Endothelial cell of umbilical vein (primary cell): ENCODE measurements around the gene EFCAB10. TPM values are rescaled to one million over a fixed set of nuclear protein-coding genes. Genes with fewer than 3 reads are reported as not detected.

ENCODE experiments used
- BruUV-seq: library from RNA; stranded (reverse); fragments of 400-500 nt; replicated peaks from 2 replicates; lab custom pipeline; 2021; lab: Mats Ljungman, UMichigan
- CTCF ChIA-PET: fragments of 300-600, 350-600 bp; sonication (Branson Sonifier 250); formaldehyde crosslinking; loops from one replicate; lab custom pipeline; 2021; ENCODE audit warnings: antibody characterized with exemption, inconsistent platforms; lab: Charles Lee
- POLR2A ChIA-PET: fragments of 300-600, 350-600 bp; sonication (Branson Sonifier 250); formaldehyde crosslinking; loops from one replicate; lab custom pipeline; 2021; ENCODE audit warnings: antibody characterized with exemption, inconsistent platforms; lab: Charles Lee
- DNase-seq: peaks from one replicate; pipeline ENCODE4 v3.0.0-alpha.2; 2011; ENCODE audit warnings: low read depth, low spot score
- FAIRE-seq: peaks from 2 replicates; lab custom pipeline; 2011; peaks lifted over from hg19 to GRCh38; lab: Jason Lieb, UNC
- H2AFZ ChIP-seq: 2 replicates; pipeline ENCODE4 v1.6.0; 2012; ENCODE audit warnings: low read depth, low read length, control low read depth, inconsistent platforms
- H3K27ac ChIP-seq: 2 replicates; pipeline ENCODE4 v1.5.1; 2011; ENCODE audit warnings: low read depth, mild to moderate bottlenecking, control low read depth, low read length, moderate library complexity; ENCODE audit not compliant: insufficient read depth
- H3K27me3 ChIP-seq, 2 experiments: 2 replicates each; pipeline versions ENCODE4 v1.6.0 to v1.6.1; 2011; ENCODE audit warnings: low read length in 2 of 2, mixed read lengths in 1 of 2; ENCODE audit not compliant: control insufficient read depth in 2 of 2, insufficient read depth in 2 of 2
- H3K36me3 ChIP-seq, 2 experiments: 2 replicates in 1 of 2; 3 replicates in 1 of 2; pipeline ENCODE4 v1.5.1; 2011; ENCODE audit warnings: low read length in 2 of 2, mild to moderate bottlenecking in 1 of 2, moderate library complexity in 1 of 2; ENCODE audit not compliant: control insufficient read depth in 2 of 2, insufficient read depth in 2 of 2; ENCODE audit errors: extremely low read depth in 1 of 2
- H3K4me1 ChIP-seq: 3 replicates; pipeline ENCODE4 v1.5.1; 2011; ENCODE audit warnings: mild to moderate bottlenecking, low read length; ENCODE audit not compliant: control insufficient read depth, insufficient read depth; ENCODE audit errors: extremely low read depth
- H3K4me2 ChIP-seq: 2 replicates; pipeline ENCODE4 v1.6.1; 2011; ENCODE audit warnings: low read length, control low read depth, mixed read lengths; ENCODE audit not compliant: insufficient read depth
- H3K4me3 ChIP-seq, 3 experiments: fragments of 200-600 bp in 1 of 3; sonication (generic), shearing (Covaris generic) in 1 of 3; replicated peaks in 1 of 3; 2 replicates each; pipeline ENCODE4 v1.5.1; 2011 to 2016; ENCODE audit warnings: control low read depth in 3 of 3, low read length in 3 of 3, mild to moderate bottlenecking in 2 of 3, inconsistent platforms in 1 of 3, low read depth in 1 of 3, moderate library complexity in 1 of 3; ENCODE audit not compliant: insufficient read depth in 1 of 3
- H3K79me2 ChIP-seq: 2 replicates; pipeline ENCODE4 v1.6.0; 2012; ENCODE audit warnings: low read length, inconsistent platforms; ENCODE audit not compliant: control insufficient read depth, insufficient read depth
- H3K9ac ChIP-seq: replicated peaks from 2 replicates; pipeline ENCODE3; 2011; ENCODE audit warnings: low read length, control low read depth; ENCODE audit not compliant: insufficient read depth; ENCODE audit errors: extremely low read depth
- H3K9me1 ChIP-seq: replicated peaks from 3 replicates; pipeline ENCODE4 v1.6.0; 2011; ENCODE audit warnings: mild to moderate bottlenecking, low read length; ENCODE audit not compliant: control insufficient read depth, insufficient read depth; ENCODE audit errors: extremely low read depth
- H3K9me3 ChIP-seq: replicated peaks from 2 replicates; pipeline ENCODE4 v1.5.1; 2012; ENCODE audit warnings: low read length, inconsistent platforms; ENCODE audit not compliant: control insufficient read depth, insufficient read depth
- H4K20me1 ChIP-seq: replicated peaks from 2 replicates; pipeline ENCODE3; 2011; ENCODE audit warnings: mild to moderate bottlenecking, low read length; ENCODE audit not compliant: control insufficient read depth, insufficient read depth; ENCODE audit errors: extremely low read depth
- EZH2 ChIP-seq: IDR thresholded peaks from 2 replicates; pipeline ENCODE4 v1.6.1; 2012; ENCODE audit warnings: borderline replicate concordance, low read depth, mild to moderate bottlenecking, moderate library complexity, low read length, inconsistent platforms; ENCODE audit not compliant: severe bottlenecking
- FOS ChIP-seq: IDR thresholded peaks from 2 replicates; pipeline ENCODE4 v1.6.1; 2011; ENCODE audit warnings: mild to moderate bottlenecking, low read length, moderate library complexity, borderline replicate concordance; ENCODE audit not compliant: insufficient read depth
- JUN ChIP-seq: IDR thresholded peaks from 2 replicates; pipeline ENCODE4 v1.6.1; 2011; ENCODE audit warnings: borderline replicate concordance, low read depth; ENCODE audit not compliant: insufficient read length, insufficient read depth
- MYC ChIP-seq: IDR thresholded peaks from one replicate; pipeline ENCODE4 v1.6.1; 2011; ENCODE audit warnings: mild to moderate bottlenecking, low read depth, low read length
- POLR2A ChIP-seq: IDR thresholded peaks from 2 replicates; pipeline ENCODE4 v1.6.1; 2012; ENCODE audit warnings: low read depth, mild to moderate bottlenecking, control low read depth, low read length
- dilution Hi-C: fragments of 300-500 bp; cut with MboI; formaldehyde crosslinking; loops from one replicate; pipeline ENCODE4 v1.15.0; 2019; ENCODE audit warnings: low sequenced_read_pairs; ENCODE audit not compliant: extremely low pct_ligation_motif_present
- intact Hi-C: fragments of 100-400 bp; cut with micrococcal nuclease; formaldehyde crosslinking; loops from one replicate; pipeline ENCODE4 v1.10.0; 2022
- polyA plus RNA-seq, 4 experiments: library from polyadenylated mRNA; depleted of rRNA in 3 of 4; stranded (reverse) in 3 of 4; unstranded in 1 of 4; fragments of >200 nt; gene quantifications; 2 replicates each; pipeline versions ENCODE4 v1.2.1 to v1.2.3, GENCODE V29; 2011 to 2012; ENCODE audit warnings: missing spikeins in 1 of 4
- total RNA-seq: library from RNA; stranded (reverse); gene quantifications from 2 replicates; pipeline ENCODE4 v1.2.3, GENCODE V29; 2021
- TF ChIP-seq, protein P1 (sequence below): IDR thresholded peaks from 2 replicates; pipeline ENCODE4 v1.6.1; 2011; ENCODE audit not compliant: insufficient read depth, insufficient read length
- TF ChIP-seq, protein P2 (sequence below), 2 donors: IDR thresholded peaks; 1 replicate in 1 of 2; 2 replicates in 1 of 2; pipeline ENCODE4 v1.5.1; 2011; ENCODE audit warnings: low read length in 2 of 2, mild to moderate bottlenecking in 2 of 2, moderate library complexity in 2 of 2, control low read depth in 1 of 2, inconsistent platforms in 1 of 2, low read depth in 1 of 2; ENCODE audit not compliant: insufficient read depth in 1 of 2; ENCODE audit errors: extremely low read depth in 1 of 2

EFCAB10 gene
- total and polyA plus RNA-seq, 2 donors (not counting 3 experiments of a cell fraction or from before 2014, with no cell fraction given) = not detected

DNA sequence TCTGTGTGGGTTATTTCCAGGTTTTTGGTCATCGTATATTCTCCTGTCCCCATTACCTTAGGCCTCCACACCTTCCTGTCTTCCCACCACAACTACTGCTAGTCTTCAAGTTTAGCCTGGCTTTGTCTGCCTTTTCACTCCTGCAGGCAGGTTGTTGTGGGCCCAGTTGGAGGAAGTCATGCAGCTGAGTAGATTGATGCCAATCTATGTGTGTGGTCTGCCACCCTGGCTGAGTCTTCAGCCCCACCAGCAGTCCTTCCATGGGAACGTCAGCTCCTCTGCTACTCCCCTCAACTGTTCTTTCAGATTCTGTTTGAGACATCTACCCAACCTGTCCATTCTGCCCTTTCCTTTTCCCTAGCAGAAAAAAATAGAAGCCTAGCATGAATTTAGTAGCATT lies 43.0 kb downstream of the EFCAB10 start:
- no peaks in the 10 kb centered on the region for H3K9me1 ChIP-seq
- FAIRE-seq (no peak), DNase-seq (no peak)
- peaks cover 15 to 20% of the 10 kb centered on the region in 2 experiments for H3K36me3 ChIP-seq
- BruUV-seq = no TSS peak
- intact Hi-C loops = no loop called here
- H3K4me1 ChIP-seq = peaks cover 2% of the 10 kb centered on the region
- ChIA-PET CTCF (interaction anchor here (1.2 kb wide), 1 partner anchor 43 kb away, joined by 3 read pairs; the partner anchor contains the start of gene EFCAB10), POLR2A (no interaction called here)
- no peak overlapping the region for H3K27ac ChIP-seq
- TF ChIP-seq MYC = no peak
- no peak for TF ChIP-seq FOS
- no peak for TF ChIP-seq EZH2
- TF ChIP-seq, protein P1, sequence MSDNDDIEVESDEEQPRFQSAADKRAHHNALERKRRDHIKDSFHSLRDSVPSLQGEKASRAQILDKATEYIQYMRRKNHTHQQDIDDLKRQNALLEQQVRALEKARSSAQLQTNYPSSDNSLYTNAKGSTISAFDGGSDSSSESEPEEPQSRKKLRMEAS = no peak
- TF ChIP-seq, protein P2, sequence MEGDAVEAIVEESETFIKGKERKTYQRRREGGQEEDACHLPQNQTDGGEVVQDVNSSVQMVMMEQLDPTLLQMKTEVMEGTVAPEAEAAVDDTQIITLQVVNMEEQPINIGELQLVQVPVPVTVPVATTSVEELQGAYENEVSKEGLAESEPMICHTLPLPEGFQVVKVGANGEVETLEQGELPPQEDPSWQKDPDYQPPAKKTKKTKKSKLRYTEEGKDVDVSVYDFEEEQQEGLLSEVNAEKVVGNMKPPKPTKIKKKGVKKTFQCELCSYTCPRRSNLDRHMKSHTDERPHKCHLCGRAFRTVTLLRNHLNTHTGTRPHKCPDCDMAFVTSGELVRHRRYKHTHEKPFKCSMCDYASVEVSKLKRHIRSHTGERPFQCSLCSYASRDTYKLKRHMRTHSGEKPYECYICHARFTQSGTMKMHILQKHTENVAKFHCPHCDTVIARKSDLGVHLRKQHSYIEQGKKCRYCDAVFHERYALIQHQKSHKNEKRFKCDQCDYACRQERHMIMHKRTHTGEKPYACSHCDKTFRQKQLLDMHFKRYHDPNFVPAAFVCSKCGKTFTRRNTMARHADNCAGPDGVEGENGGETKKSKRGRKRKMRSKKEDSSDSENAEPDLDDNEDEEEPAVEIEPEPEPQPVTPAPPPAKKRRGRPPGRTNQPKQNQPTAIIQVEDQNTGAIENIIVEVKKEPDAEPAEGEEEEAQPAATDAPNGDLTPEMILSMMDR (IDR thresholded peaks at IDR 0.05; ENCODE audit: extremely low read depth in 1 of 2, insufficient read depth in 1 of 2, low read depth in 1 of 2, low read length in 2 of 2) = no peak
- TF ChIP-seq POLR2A = no peak
- TF ChIP-seq JUN = no peak
- peaks cover 16% of the 10 kb centered on the region for H3K79me2 ChIP-seq
- no peak overlapping the region for H3K4me3 ChIP-seq
- dilution Hi-C loops = no loop called here
- H3K9ac ChIP-seq = no peak overlapping the region
- no peaks in the 10 kb centered on the region for H4K20me1 ChIP-seq
- no peak overlapping the region for H2AFZ ChIP-seq
- no peaks in the 10 kb centered on the region for H3K27me3 ChIP-seq
- no peak overlapping the region for H3K4me2 ChIP-seq
- no peaks in the 10 kb centered on the region for H3K9me3 ChIP-seq
